NCI-H524 (cell line): Measurements from ENCODE around the gene CYP21A2.
"Not testable (repeated sequence)": the region's sequence is repeated elsewhere in the genome, so short reads cannot be mapped to it uniquely, and the experiment has no call there.

Experiments used
- DNase-seq, 2 experiments: peaks; one replicate each; lab custom pipeline; 2025; lab: John Stamatoyannopoulos, UW

Gene CYP21A2

GRCh38 chr6:32035283-32036013 lies 2.8 kb upstream of the CYP21A2 start:
- DNase-seq: not testable (repeated sequence)

- DNase-seq: not testable (repeated sequence)
These were observed 1.1 kb upstream of the CYP21A2 start for GRCh38 chr6:32037136-32037535.

- DNase-seq: not testable (repeated sequence)
These were observed 663 bp downstream of the CYP21A2 start for GRCh38 chr6:32038878-32039277.

- DNase-seq: not testable (repeated sequence)
These were observed 1.4 kb downstream of the CYP21A2 start for GRCh38 chr6:32039321-32040274.

- not testable (repeated sequence) for DNase-seq
These were observed 2.3 kb downstream of the CYP21A2 start for GRCh38 chr6:32040299-32041049.

- DNase-seq: not testable (repeated sequence)
These were observed 2.8 kb downstream of the CYP21A2 start for GRCh38 chr6:32041050-32041321.

GRCh38 chr6:32041385-32041784 lies 3.2 kb downstream of the CYP21A2 start:
- DNase-seq: not testable (repeated sequence)

GRCh38 chr6:32042276-32042675 lies 4.1 kb downstream of the CYP21A2 start:
- not testable (repeated sequence) for DNase-seq

- not testable (repeated sequence) for DNase-seq
These were observed 5.6 kb downstream of the CYP21A2 start for GRCh38 chr6:32043589-32044380.

GRCh38 chr6:32044916-32045315 lies 6.7 kb downstream of the CYP21A2 start:
- not testable (repeated sequence) for DNase-seq

GRCh38 chr6:32045811-32046449 lies 7.7 kb downstream of the CYP21A2 start:
- no peak for DNase-seq

GRCh38 chr6:32046450-32047083 lies 8.4 kb downstream of the CYP21A2 start:
- DNase-seq: no peak

- no peak for DNase-seq
These were observed 8.9 kb downstream of the CYP21A2 start for GRCh38 chr6:32047084-32047478.

- DNase-seq: no peak
These were observed 9.3 kb downstream of the CYP21A2 start for GRCh38 chr6:32047539-32047854.

- peak; percentile 9 to 37 for DNase-seq
These were observed 9.9 kb downstream of the CYP21A2 start for GRCh38 chr6:32047855-32048766.

- not testable (repeated sequence) for DNase-seq
These were observed 10.9 kb downstream of the CYP21A2 start for GRCh38 chr6:32049149-32049548.

- not testable (repeated sequence) for DNase-seq
These were observed 11.5 kb downstream of the CYP21A2 start for GRCh38 chr6:32049736-32050135.

- DNase-seq: no peak
These were observed 12.3 kb downstream of the CYP21A2 start for GRCh38 chr6:32050562-32050961.

GRCh38 chr6:32052626-32053025 lies 14.4 kb downstream of the CYP21A2 start:
- DNase-seq: not testable (repeated sequence)

GRCh38 chr6:32053314-32053713 lies 15.1 kb downstream of the CYP21A2 start:
- not testable (repeated sequence) for DNase-seq
